Melanocyte of skin (primary cell): ENCODE results near the gene MYO19. TPM values are rescaled to one million over a fixed set of nuclear protein-coding genes. Genes with fewer than 3 reads are reported as not detected.

ENCODE experiments used
- small RNA-seq, 2 donors: library from RNA; depleted of rRNA; stranded (forward); fragments of <200 nt; gene quantifications; one replicate each; pipeline ENCODE3, GENCODE V24; 2012
- total RNA-seq, 2 donors: library from RNA; depleted of rRNA; stranded (reverse); fragments of >200 nt; gene quantifications; 2 replicates each; pipeline ENCODE4 v1.2.3, GENCODE V29; 2012

The MYO19 gene, protein sequence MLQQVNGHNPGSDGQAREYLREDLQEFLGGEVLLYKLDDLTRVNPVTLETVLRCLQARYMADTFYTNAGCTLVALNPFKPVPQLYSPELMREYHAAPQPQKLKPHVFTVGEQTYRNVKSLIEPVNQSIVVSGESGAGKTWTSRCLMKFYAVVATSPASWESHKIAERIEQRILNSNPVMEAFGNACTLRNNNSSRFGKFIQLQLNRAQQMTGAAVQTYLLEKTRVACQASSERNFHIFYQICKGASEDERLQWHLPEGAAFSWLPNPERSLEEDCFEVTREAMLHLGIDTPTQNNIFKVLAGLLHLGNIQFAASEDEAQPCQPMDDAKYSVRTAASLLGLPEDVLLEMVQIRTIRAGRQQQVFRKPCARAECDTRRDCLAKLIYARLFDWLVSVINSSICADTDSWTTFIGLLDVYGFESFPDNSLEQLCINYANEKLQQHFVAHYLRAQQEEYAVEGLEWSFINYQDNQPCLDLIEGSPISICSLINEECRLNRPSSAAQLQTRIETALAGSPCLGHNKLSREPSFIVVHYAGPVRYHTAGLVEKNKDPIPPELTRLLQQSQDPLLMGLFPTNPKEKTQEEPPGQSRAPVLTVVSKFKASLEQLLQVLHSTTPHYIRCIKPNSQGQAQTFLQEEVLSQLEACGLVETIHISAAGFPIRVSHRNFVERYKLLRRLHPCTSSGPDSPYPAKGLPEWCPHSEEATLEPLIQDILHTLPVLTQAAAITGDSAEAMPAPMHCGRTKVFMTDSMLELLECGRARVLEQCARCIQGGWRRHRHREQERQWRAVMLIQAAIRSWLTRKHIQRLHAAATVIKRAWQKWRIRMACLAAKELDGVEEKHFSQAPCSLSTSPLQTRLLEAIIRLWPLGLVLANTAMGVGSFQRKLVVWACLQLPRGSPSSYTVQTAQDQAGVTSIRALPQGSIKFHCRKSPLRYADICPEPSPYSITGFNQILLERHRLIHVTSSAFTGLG
- total RNA-seq = 10 to 100 TPM; 42.0 to 96.2 TPM

GRCh38 chr17:36534840-36535668 is at the start of gene MYO19, which contains the start of gene PIGW:
MYO19 (minus strand) TSS chr17:36534868; CDS start chr17:36532538, 2,330 bp downstream.
PIGW (plus strand) TSS chr17:36534987; CDS start chr17:36537102, 2,115 bp downstream.

GRCh38 chr17:36544307-36545076 is 9.8 kb upstream of the MYO19 start, which contains the start of gene GGNBP2:
GGNBP2 (plus strand) TSS chr17:36544919; CDS start chr17:36545725, 806 bp downstream.

GRCh38 chr17:36486204-36487194 is 48.2 kb downstream of the MYO19 start, which contains the start of gene ZNHIT3:
ZNHIT3 (plus strand) TSS chr17:36486681; CDS start chr17:36486700, 19 bp downstream.

Small RNAs within 50 kb of the gene (small RNA-seq; reads per million reads assigned to genes)
- gene RNA5SP439 = 0 reads per million in 2 donors

Other genes starting within 250 kb of the MYO19 start
- gene TBC1D3G, start 211.0 kb downstream of the MYO19 start, total RNA-seq = not detected
- gene TBC1D3H, start 146.4 kb downstream of the MYO19 start, total RNA-seq = not detected
- gene ZNHIT3, start 48.2 kb downstream of the MYO19 start, total RNA-seq = 10 to 100 TPM; 16.9 to 19.0 TPM
- 10 to 100 TPM in 1 of 2 donors, 1 to 10 TPM in 1; 10.0 to 12.0 TPM for gene PIGW, start 119 bp upstream of the MYO19 start, total RNA-seq
- 10 to 100 TPM; 31.7 to 32.6 TPM for gene GGNBP2, start 10.1 kb upstream of the MYO19 start, total RNA-seq
- gene DHRS11, start 57.0 kb upstream of the MYO19 start, total RNA-seq = 1 to 10 TPM; 1.0 to 3.0 TPM
- 1 to 10 TPM; 4.5 to 5.7 TPM for gene MRM1, start 66.7 kb upstream of the MYO19 start, total RNA-seq